ENCODE results near the gene ZNRD2. TPM values are rescaled to one million over a fixed set of nuclear protein-coding genes. Genes with fewer than 3 reads are reported as not detected.

The ZNRD2 gene
- total RNA-seq, 1 experiment from 2014 or later = 106 TPM

DNA sequence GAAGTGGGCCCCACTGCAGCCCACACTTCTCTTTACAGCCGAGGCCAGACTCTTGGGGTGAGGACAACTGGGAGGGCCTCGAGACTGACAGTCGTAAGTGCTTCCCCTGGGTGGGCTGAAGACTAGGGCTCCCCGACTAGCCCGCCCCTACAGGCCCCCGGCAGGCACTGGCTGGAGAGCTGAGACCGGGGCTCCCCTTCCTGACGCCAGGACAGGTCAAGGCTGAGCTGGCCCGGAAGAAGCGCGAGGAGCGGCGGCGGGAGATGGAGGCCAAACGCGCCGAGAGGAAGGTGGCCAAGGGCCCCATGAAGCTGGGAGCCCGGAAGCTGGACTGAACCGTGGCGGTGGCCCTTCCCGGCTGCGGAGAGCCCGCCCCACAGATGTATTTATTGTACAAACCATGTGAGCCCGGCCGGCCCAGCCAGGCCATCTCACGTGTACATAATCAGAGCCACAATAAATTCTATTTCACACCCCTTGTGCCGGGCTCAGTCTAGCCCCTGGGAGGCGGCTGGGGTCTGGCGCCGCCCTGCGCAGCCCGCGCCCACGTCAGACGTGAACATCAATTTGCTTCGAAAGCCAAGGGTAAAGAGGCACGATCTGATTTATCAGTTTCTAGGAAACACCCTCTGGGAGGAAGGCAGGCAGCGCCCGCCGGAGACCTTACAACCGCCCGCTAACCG lies 31.9 kb upstream of the ZNRD2 start:
- DNase-seq (ENCODE audit: low read depth) = no peak

DNA sequence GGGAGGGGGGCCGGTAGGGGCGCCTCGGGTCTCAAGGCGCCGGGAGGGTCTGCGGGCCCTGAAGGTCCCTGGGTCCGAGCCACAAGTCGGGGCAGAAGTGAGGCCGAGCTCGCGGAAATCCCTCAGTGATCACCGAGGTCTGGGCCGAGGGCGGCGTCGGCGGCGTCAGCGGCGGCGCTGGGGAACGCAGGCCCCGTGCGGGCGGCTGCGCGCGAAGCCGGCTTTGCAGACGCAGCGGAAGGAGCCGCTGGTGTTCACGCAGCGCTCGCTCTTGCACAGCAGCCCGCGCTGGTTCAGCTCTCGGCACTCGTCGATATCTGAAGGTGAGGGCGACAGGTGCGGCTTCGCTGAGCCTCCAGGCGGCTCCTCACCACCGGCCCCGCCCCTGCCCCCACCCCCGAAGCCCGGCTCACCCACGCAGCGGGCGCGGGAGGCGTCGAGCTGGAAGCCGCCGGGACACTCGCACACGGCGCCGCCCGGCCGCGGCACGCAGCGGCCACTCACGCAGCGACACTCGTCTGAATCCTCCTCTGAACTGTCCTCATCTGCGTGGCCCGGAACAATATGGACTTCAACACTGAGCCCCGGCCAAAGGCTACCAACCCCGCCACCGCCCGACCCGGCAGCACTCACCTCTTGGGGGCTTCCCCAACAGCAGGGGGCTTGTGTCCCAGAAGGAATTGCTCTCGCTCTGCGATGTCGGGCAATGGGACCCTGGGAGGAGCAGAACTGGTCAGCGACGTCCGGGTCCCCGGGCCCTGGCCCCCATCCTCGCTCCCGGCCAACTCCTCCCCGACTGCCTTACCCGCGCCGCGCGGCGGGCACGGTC lies 31.1 kb upstream of the ZNRD2 start:
- no peak for DNase-seq (ENCODE audit: low read depth)

DNA sequence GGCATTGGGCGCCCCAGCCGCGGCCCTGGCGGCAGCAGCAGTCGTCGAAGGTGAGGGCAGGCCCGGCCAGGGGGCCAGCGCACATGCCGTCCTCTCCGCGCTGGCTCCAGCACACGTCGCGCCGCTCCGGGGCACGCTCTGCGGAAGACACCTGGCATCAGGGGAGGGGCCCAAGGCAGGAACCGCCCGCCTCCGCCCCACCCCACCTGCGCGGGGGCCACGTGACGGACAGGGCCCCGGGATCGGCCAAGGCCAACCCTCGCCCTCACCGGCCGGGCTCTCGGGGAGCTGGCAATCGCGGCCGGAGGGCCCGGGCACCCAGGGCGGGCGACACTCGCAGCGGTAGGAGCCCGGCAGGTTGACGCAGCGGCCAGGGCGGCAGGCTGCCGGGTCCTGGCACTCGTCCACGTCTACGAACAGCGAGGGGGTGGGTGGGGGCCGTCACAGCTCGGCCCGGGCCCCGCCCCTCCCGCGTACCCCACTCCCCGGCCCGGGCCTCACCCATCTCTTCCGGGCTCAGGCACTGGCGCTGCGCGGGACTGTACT lies 30.5 kb upstream of the ZNRD2 start:
- no peak for DNase-seq (ENCODE audit: low read depth)

DNA sequence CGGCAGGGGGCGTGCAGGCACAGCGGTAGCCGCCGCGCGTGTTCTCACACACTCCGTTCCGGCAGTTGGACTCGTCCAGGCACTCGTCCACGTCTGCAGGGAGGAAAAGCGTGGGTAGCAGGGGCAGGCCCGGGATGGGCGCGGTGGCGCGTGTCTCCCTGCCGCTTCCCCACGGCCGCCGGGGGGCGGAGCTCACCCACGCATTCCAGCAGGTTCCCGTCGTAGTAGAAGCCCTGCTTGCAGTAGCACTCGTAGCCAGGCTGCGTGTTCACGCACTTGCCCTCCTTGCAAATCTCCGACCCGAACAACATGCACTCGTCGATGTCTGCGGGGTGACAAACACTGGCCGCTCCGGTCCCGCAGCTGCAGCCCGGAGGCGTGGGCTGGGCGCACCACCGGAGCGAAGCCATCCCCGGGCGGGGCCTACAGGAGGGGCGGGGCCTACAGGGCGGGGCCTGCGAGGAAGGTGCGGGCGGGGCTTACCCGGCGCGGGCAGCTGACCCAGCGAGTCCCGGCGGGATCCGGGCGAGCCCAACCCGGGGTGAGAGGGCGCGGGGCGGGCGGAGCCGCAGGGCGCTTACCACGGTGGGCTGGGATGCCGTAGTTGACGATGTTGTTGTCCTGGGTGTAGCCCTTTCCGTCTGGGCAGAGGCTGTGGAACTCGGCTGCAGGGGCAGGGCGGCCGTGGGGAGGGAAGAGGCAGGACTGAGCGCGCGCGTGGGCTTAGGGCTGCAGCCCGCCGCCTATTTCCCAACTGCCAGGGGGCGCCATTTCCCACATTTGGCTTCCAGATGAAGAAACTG lies 29.8 kb upstream of the ZNRD2 start:
- no peak for DNase-seq (ENCODE audit: low read depth)

DNA sequence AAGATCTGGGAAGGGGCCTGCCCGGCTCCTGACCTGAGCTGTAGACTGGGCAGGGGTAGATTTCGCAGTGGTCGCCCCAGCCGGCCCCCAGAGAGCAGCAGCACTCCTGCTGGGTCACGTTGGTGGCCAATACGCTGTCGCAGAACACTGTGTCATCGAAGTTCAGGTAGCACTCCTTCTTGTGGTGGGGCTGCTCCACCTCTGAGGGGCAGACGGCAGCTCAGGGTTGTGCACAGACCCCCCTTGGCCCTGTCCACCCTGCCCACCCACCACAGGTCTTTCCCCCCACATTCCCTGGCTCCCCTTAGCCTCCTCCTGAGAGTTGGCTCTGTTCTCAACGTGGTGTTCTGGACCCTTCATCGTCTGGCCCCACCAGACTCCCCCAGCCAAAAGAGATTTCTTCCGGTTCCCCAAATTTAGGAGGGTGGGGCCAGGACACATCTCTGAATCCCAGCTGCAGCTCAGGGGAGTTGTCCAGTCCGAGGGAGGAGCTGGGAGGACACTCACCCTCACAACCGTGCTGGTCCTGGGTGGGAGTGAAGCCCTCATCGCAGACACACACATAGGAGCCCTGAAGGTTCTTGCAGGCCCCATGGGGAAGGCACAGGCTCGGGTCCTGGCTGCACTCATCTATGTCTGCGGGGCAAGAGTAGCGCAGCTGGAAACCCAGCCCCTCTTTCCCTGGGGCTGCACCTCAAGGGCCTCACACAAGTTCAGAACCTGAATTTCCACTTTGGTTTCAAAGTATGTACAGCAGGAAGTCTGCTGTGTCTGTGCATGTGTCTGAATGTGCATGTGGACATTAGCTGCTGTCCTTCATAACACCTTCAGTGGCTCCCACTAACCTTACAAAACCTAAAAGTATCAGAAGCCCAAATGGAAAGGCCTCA lies 28.9 kb upstream of the ZNRD2 start:
- no peak for DNase-seq (ENCODE audit: low read depth)

DNA sequence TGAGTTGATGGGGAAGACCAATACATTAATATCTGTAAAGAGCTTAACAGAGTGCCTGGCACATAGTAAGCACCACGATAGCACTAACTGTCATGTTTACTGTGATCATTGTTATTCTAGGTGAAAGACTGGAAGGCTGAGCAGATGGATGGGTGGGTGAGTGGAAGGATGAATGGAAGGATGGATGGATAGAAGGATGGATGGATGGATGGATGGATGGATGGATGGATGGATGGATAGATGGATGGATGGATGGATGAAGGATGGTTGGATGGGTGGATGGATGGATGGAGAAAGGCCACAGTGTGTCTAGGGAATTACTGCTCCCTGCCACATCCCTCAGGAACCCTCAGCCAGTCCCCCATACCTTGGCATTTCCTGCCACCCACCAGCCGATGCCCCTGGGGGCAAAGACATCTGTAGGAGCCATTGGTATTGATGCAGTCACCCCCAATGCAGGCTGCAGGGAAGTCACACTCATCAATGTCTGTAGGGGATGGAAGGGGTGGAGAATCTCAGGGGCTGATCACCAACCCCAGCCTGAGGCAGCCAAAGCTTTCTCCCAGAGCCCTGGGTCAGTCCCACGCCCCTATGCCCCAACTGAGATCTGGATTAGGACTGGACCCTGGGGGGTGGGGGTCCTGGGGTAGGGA lies 27.4 kb upstream of the ZNRD2 start:
- no peak for DNase-seq (ENCODE audit: low read depth)

DNA sequence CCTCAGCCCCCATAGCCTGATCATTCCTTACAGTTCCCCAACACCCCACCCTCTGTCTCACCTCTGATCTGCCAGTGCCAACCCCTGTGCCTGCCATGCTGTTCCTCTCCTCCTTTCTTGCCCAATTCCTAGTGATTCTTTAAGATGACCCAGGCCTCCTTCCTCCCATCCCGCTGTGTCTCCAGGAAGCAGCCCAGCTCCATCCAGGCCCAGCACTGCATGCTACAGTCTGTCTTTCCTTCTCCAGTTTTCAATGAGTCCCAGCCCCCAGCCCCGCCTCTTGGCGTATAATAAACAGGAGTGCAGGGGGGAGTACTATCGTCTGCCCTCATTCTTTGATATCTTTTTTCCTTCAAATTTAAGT lies 24.4 kb upstream of the ZNRD2 start:
- no peak for DNase-seq (ENCODE audit: low read depth)

DNA sequence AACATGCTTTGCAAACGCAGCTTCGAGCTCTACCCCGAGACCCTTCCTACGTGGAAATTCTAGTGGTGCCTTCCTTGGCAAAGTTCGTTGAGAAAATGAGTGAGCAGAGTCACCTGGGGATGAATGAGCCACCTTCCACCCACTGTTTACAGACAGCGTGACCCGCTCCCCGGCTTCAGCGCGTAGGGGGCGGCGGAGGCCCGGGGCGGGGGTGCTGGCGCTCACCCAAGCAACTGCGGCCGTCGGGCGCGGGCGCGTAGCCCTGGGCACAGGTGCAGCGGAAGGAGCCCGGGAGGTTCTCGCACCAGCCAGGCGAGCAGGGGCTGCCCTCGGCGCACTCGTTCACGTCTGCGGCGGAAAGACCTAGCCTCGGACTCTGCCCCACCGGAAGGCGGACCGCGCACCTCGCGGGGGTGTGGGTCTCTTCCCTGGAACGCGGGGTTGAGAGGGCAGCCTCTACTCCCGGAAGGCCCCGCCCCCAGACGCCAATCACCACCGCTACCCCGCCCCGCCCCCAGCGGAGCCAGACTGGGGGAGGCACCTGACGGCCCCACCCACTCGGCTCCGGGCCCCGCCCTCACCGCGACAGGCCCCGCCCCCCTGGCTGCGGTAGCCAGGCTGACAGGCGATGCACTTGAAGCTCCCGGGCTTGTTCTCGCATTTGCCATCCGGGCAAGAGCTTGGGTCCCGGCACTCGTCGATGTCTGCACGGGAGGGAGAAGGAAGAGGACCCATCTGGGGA lies 23.9 kb upstream of the ZNRD2 start:
- DNase-seq (ENCODE audit: low read depth) = no peak

DNA sequence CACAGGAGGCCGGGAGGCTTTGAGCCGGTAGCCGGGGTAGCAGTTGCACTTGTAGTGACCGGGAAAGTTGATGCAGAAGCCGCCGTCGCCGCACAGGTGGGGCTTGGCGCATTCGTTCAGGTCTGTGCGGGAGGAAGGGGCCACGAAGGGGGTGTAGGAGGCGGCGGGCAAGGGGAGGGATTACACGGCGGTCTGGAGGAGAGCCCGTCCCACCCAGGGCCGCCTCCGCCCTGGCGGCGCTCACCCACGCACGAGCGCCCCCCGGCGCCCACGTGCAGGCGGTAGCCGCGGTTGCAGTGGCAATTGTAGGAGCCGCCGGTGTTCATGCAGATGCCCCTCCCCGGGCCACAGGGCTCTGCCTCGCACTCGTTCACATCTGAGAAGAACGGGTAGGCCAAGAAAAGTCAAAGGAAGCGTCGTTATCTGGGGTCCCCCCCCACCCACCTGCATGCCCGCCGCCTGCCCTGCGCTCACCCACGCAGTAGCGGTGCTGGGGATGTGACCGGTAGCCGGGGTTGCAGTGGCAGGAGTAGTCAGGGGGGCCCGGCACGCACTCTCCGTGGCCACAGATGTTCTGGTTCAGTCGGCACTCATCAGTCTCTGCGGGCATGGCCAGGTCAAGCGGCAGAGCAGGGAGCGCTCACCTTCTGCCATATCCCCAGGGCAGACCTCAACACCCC lies 22.7 kb upstream of the ZNRD2 start:
- no peak for DNase-seq (ENCODE audit: low read depth)

DNA sequence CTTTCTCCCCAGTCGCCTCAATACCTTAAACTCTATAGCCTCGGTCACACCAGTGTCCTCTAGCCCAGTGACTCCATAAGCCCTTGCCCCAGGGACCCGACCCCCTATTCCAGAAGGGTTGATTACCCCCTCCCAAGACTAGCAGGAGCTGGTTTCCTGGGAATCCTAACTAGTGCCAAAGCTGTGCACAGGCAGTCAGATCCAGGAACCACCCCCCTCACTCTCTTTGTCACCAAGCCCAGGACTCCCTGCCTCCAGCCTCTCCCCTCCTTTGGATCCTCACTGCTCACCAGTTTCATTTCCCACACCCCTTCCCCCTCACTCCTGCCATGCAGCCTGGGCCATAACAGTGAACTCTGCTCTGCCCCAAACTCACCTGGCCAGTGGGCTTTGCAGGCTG lies 21.9 kb upstream of the ZNRD2 start:
- DNase-seq (ENCODE audit: low read depth) = no peak

DNA sequence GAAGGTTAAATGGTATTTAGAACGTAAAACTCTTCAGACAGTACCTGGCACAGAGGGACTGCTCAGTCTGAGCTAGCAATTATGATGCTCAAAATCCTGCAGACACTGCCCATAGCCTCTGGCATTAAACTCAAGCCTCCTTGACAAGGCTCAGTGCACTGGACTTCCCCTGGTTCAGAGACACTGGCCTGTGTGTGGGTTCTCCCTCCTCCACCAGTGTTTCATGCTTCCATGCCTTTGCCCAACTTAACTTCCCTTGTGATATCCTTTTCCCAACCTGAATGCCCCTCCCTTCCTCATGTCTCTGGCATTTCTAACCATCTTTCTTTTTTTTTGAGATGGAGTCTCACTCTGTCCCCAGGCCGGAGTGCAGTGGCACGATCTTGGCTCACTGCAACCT lies 21.2 kb upstream of the ZNRD2 start:
- DNase-seq (ENCODE audit: low read depth) = no peak

DNA sequence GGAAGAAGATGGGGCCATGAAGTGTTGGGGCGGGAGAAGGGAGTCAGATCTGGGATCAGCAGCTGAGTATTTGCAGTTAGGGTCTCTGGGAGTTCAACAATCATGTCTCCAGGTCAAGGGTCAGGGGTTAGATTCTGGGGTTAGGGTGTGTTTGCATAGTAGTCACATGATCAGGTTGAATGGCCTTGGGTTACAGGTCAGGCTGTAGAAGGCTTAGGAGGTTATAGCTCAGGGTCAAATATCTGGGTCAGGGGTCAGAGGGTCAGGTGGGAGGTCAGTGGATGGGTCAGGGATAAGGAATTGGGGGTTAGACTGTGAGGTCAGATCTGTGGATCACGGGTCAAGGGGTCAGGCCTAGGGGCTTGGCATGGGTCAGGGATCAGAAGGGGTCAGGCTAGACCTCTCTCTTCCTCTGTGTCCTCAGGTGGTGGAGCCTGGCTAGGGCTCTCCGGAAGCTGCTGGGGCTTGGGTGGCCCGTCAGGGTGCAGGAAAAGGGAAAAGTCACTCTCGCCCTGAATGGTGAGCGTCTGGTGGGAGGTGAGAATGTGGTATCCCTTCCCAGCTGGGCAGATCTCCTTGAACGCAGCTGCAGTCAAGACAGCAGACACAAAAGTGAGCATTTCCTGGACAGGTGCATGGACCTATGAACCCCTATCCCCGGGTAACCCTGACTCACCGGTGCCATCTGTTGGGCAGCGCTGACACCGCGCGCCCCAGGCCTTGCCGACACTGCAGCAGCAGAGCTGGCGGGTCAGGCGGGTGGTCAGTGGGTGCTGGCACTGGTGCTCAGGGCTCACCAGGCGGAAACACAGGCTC lies 18.5 kb upstream of the ZNRD2 start:
- DNase-seq (ENCODE audit: low read depth) = no peak

DNA sequence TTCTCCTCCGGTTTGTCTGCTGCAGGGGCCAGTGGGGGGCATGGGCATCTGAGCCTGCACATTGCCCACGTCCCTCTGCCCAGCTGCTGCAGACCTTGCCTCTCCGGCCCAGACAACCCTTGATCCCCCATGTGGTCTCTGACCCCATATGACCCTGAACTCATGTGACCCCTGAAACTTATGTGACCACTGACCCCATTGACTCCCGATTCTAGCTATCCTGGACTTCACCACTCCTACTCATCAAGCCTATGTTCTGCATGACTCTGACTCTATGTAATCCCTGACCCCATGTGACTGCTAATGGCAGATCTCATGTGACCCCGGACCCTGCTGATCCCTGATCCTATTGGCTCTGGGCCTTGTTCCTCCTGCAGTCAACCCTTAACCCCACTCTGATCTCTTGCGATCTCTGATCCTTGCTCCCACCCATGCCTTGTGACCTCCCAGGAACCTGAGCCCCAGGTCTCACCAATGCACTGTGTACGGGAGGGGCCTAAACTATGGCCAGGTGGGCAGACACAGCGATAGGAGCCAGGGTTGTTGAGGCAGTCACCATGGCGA lies 17.8 kb upstream of the ZNRD2 start:
- DNase-seq (ENCODE audit: low read depth) = no peak

DNA sequence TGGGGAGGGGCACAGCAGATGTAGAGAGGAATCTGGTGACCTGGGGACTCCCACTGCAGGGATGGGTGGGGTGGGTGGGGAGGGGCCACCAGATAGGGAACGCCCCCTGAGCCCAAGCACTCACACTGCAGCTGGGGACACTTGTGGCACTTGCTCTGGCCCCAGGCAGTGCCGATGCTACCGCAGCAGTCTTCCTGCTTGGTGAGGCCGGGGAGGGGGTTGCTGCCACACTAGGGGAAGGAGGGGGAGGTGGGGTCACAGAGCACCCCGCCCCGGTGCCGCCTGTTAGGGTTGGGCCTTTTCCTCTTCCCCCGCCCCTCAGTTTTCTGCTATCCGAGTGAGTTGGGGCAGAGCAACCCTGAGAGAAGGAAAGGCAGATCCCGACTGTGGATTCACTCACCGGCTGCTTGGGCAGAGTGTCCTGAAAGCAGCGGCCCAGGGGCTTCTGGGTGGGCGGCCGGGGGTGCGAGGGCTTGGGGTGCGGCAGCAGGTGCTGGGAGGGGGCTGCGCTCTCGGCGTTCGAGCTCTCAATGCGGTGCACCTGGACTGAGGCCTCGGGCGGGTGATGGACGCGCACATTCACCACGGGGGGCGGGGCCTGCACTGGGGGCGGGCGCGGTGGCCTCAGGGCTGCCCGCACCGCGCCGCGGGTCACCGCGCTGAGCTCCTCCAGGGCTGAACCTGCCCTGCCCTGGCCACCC lies 16.8 kb upstream of the ZNRD2 start:
- no peak for DNase-seq (ENCODE audit: low read depth)

DNA sequence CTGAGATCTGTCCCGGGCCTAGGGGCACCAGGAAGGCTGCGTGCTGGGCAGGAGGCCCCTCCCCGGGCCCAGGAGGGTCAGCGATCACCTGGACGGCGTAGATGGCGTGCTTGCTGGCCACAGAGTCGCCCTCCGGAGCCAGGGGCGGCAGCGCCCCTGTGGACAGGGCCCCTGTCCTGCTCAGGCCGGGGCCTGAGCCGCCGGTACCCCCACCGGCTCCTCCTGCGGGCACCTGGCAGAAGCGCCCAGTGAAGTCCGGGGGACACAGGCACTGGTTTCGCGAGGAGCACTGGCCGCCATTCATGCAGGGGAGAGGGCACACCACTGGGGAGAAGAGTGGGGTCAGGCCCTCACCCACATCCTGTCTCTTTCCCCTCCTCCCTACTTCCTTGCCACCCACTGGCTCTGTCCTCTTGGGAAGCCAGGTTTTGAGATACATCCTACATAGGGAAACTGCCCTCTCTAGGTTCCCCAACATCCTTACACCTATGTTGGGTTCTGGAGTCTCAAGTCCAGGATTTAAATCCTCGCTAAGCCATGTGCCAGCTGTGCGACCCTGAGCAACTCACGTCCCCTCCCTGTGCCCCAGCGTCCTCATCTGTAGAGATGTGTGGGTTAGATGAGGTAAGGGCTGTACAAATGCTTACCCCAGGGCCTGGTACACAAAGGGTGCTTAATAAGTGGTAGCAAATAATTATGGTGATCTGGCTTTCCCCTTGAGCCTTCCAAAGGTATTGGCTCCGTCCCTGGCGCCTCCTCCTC lies 16.0 kb upstream of the ZNRD2 start:
- no peak for DNase-seq (ENCODE audit: low read depth)

DNA sequence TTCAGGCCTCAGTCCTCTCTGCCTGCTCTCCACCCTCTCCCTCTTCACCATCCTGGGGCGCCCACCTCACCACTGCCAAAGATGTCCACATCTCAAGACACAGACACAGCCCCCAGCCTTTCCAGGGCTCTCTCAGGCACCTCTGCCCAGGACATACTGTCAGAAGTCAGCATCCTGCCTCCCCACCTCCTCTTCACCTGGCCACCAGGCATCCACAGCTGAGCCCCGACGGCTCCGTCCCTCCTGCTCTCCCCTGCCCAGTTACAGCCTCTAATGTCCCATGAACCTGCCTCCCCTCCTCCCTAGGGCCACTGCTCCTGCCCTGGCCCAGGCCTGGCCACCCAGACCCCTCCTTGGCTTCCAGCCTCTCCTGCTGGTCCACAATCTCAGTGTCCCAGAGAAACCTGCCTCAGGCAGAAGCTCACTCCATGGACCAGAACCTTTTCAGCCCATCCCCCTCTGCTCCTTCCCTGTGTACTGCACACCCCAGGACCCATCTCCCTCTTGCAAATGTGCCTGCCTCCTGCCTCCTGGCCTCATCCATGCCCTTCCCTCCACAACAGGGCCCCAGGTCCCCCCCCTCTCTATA lies 15.3 kb upstream of the ZNRD2 start:
- DNase-seq (ENCODE audit: low read depth) = no peak
